HepG2 (cell line): Measurements from ENCODE around the gene ATP5PF. TPM values are rescaled to one million over a fixed set of nuclear protein-coding genes. Genes with fewer than 3 reads are reported as not detected.

Experiments
- ATAC-seq: fragments of 200-7000 bp; cut with Tn5 transposase; 3 replicates; pipeline ENCODE4 v1.9.1; 2020; ENCODE audit warnings: mild to moderate bottlenecking, moderate library complexity
- BruUV-seq: library from RNA; stranded (reverse); fragments of 400-500 nt; replicated peaks from 2 replicates; lab custom pipeline; 2021; lab: Mats Ljungman, UMichigan
- CTCF ChIA-PET: fragments of 300-600 bp; formaldehyde crosslinking; extraction: SDS; loops from one replicate; lab custom pipeline; 2021; ENCODE audit warnings: low total read pairs, inconsistent platforms, low intra/inter-chr PET ratio; lab: Yijun Ruan, JAX
- POLR2A ChIA-PET: fragments of 350-600 bp; sonication (Branson Sonifier 250); formaldehyde crosslinking; loops from one replicate; lab custom pipeline; 2020; ENCODE audit warnings: antibody characterized with exemption, inconsistent platforms; lab: Yijun Ruan, JAX
- DNase-seq: peaks from one replicate; pipeline ENCODE4 v3.0.0-alpha.2; 2015; ENCODE audit warnings: low spot score
- FAIRE-seq: peaks from 3 replicates; lab custom pipeline; 2011; peaks lifted over from hg19 to GRCh38; lab: Jason Lieb, UNC
- H2AFZ ChIP-seq: one replicate; pipeline ENCODE4 v1.6.1; 2011; ENCODE audit warnings: low read length, inconsistent platforms
- H3K27ac ChIP-seq: fragments of 300-600 bp; 3 replicates; pipeline ENCODE4 v1.8.0; 2011; ENCODE audit warnings: mixed run types, mild to moderate bottlenecking, mixed read lengths, low read length, inconsistent platforms; ENCODE audit not compliant: insufficient read depth; ENCODE audit errors: extremely low read length
- H3K27me3 ChIP-seq, 2 experiments: fragments of 200-600 bp in 1 of 2; 2 replicates in 1 of 2; 3 replicates in 1 of 2; pipeline versions ENCODE4 v1.6.0 to v1.8.0; 2011; ENCODE audit warnings: low read length in 2 of 2, mild to moderate bottlenecking in 2 of 2, moderate library complexity in 2 of 2, inconsistent platforms in 1 of 2; ENCODE audit not compliant: insufficient read depth in 2 of 2, control insufficient read depth in 1 of 2
- H3K36me3 ChIP-seq, 2 experiments: fragments of 200-600 bp in 1 of 2; replicated peaks in 1 of 2; 2 replicates in 1 of 2; 3 replicates in 1 of 2; pipeline versions ENCODE4 v1.5.1 to v1.8.0; 2011; ENCODE audit warnings: low read length in 2 of 2, inconsistent platforms in 1 of 2; ENCODE audit not compliant: insufficient read depth in 2 of 2, control insufficient read depth in 1 of 2
- H3K4me1 ChIP-seq: 2 replicates; pipeline ENCODE4 v1.5.1; 2012; ENCODE audit warnings: low read length, inconsistent platforms; ENCODE audit not compliant: insufficient read depth
- H3K4me2 ChIP-seq: 2 replicates; pipeline ENCODE4 v1.6.0; 2011; ENCODE audit warnings: low read depth, low read length, inconsistent platforms
- H3K4me3 ChIP-seq, 3 experiments: fragments of 200-600 bp in 1 of 3; sonication (generic), shearing (Covaris generic) in 1 of 3; replicated peaks in 1 of 3; 2 replicates each; pipeline ENCODE4 v1.5.1; 2011 to 2016; ENCODE audit warnings: low read length in 3 of 3, inconsistent platforms in 2 of 3, low read depth in 2 of 3, mild to moderate bottlenecking in 2 of 3, control low read depth in 1 of 3, mixed read lengths in 1 of 3; ENCODE audit not compliant: insufficient read depth in 1 of 3
- H3K79me2 ChIP-seq: one replicate; pipeline ENCODE4 v1.6.1; 2011; ENCODE audit warnings: low read length, inconsistent platforms; ENCODE audit not compliant: insufficient read depth
- H3K9ac ChIP-seq: 2 replicates; pipeline ENCODE4 v1.6.0; 2011; ENCODE audit warnings: mild to moderate bottlenecking, low read depth, low read length, inconsistent platforms; ENCODE audit not compliant: insufficient read depth
- H3K9me3 ChIP-seq: 2 replicates; pipeline ENCODE4 v1.5.1; 2012; ENCODE audit warnings: mild to moderate bottlenecking, low read length
- H4K20me1 ChIP-seq: 2 replicates; pipeline ENCODE4 v1.6.0; 2011; ENCODE audit warnings: inconsistent platforms, mild to moderate bottlenecking, low read length, moderate library complexity; ENCODE audit not compliant: insufficient read depth
- BCL3 ChIP-seq: sonication (generic); formaldehyde crosslinking; IDR thresholded peaks from 2 replicates; pipeline ENCODE4 v1.5.1; 2020; ENCODE audit warnings: mild to moderate bottlenecking, missing genetic modification reagents, moderate library complexity
- BCL6 ChIP-seq: IDR thresholded peaks from 2 replicates; pipeline ENCODE4 v1.6.1; 2016; ENCODE audit warnings: missing genetic modification reagents, missing compliant biosample characterization
- E2F5 ChIP-seq: sonication (generic); formaldehyde crosslinking; conservative IDR thresholded peaks from 2 replicates; pipeline ENCODE4 v1.4.0; 2020; ENCODE audit warnings: missing genetic modification reagents
- FOSL1 ChIP-seq: sonication (generic); formaldehyde crosslinking; IDR thresholded peaks from 2 replicates; pipeline ENCODE4 v1.9.0; 2021; ENCODE audit warnings: missing genetic modification reagents, borderline replicate concordance
- ISL2 ChIP-seq: sonication (generic); formaldehyde crosslinking; IDR thresholded peaks from 2 replicates; pipeline ENCODE4 v1.5.0; 2020; ENCODE audit warnings: missing genetic modification reagents
- SUZ12 ChIP-seq: fragments of 150-350 bp; IDR thresholded peaks from 2 replicates; pipeline ENCODE4 v1.6.1; 2014; ENCODE audit warnings: low read depth, low read length
- XBP1 ChIP-seq: sonication (generic); formaldehyde crosslinking; IDR thresholded peaks from 2 replicates; pipeline ENCODE4 v1.5.0; 2020; ENCODE audit warnings: missing genetic modification reagents
- ZBTB7A ChIP-seq: sonication (generic); formaldehyde crosslinking; IDR thresholded peaks from 2 replicates; pipeline ENCODE4 v1.8.0; 2022; ENCODE audit warnings: mild to moderate bottlenecking, missing genetic modification reagents
- ZNF629 ChIP-seq: sonication (generic); formaldehyde crosslinking; conservative IDR thresholded peaks from 2 replicates; pipeline ENCODE4 v1.5.0; 2020; ENCODE audit warnings: missing genetic modification reagents
- ZNF75D ChIP-seq: sonication (generic); formaldehyde crosslinking; IDR thresholded peaks from 2 replicates; pipeline ENCODE4 v1.8.1; 2023; ENCODE audit warnings: missing genetic modification reagents, mild to moderate bottlenecking, borderline replicate concordance
- WGBS: methylation state at CpG from one replicate; pipeline ENCODE4 v1.1.6; 2017; ENCODE audit warnings: low lambda C conversion rate; 5-methylcytosine and 5-hydroxymethylcytosine counted together
- in situ Hi-C: cut with HindIII; loops from 2 replicates; pipeline ENCODE4 v1.10.0; 2017; ENCODE audit warnings: low pct_unique_long_range_greater_than_20kb; ENCODE audit not compliant: extremely low pct_ligation_motif_present
- intact Hi-C: fragments of 100-400 bp; cut with micrococcal nuclease; formaldehyde crosslinking; loops from one replicate; pipeline ENCODE4 v1.10.0; 2022; ENCODE audit not compliant: unreplicated experiment
- polyA plus RNA-seq, 8 experiments: library from polyadenylated mRNA; depleted of rRNA in 3 of 8; stranded (reverse) in 7 of 8; unstranded in 1 of 8; fragments of >200 nt; fragmentation: Illumina TruSeq in 4 of 8; extraction: Trizol in 4 of 8; gene quantifications; 2 replicates each; pipeline versions ENCODE4 v1.2.1 to v1.2.3, GENCODE V29; 2011 to 2016; ENCODE audit warnings: low read depth in 4 of 8, missing spikeins in 1 of 8, mixed read lengths in 1 of 8; ENCODE audit not compliant: insufficient read depth in 1 of 8
- total RNA-seq, 5 experiments: library from RNA; depleted of rRNA; stranded (reverse); fragments of >200 nt; fragmentation: Illumina TruSeq; extraction: Trizol; gene quantifications; 2 replicates each; pipeline ENCODE4 v1.2.3, GENCODE V29; 2016; ENCODE audit warnings: low read depth in 1 of 5
- TF ChIP-seq, protein P1 (sequence below): sonication (generic); formaldehyde crosslinking; IDR thresholded peaks from 2 replicates; pipeline ENCODE4 v1.4.0; 2020; ENCODE audit warnings: missing genetic modification reagents, mild to moderate bottlenecking, borderline replicate concordance
- TF ChIP-seq, protein P2 (sequence below): sonication (generic); formaldehyde crosslinking; IDR thresholded peaks from 2 replicates; pipeline ENCODE4 v1.4.0; 2020; ENCODE audit warnings: mild to moderate bottlenecking, missing genetic modification reagents
- TF ChIP-seq, protein P3 (sequence below): sonication (generic); formaldehyde crosslinking; IDR thresholded peaks from 2 replicates; pipeline ENCODE4 v1.4.0; 2020; ENCODE audit warnings: missing genetic modification reagents, borderline replicate concordance

The ATP5PF gene
- total and polyA plus RNA-seq, 2 of the 13 experiments (the other 11 are each of a cell fraction or from before 2014, with no cell fraction given), result 131 to 157 TPM

GRCh38 chr21:25756190-25756932, 21.7 kb upstream of the ATP5PF start:
- FAIRE-seq, result no peak
- Histone ChIP-seq H3K4me2 (no peak overlapping the region), H3K9me3 (no peaks in the 10 kb centered on the region), H2AFZ (no peak overlapping the region), H3K9ac (no peak overlapping the region), H3K36me3 (peaks cover 7 to 53% of the 10 kb centered on the region in 2 experiments), H3K4me3 (no peak overlapping the region), H3K27ac (no peak overlapping the region), H3K79me2 (no peaks in the 10 kb centered on the region), H4K20me1 (no peaks in the 10 kb centered on the region), H3K27me3 (no peaks in the 10 kb centered on the region), H3K4me1 (no peaks in the 10 kb centered on the region)
- no peak for ATAC-seq
- in situ Hi-C loops, result no loop called here
- 86% methylated on average over 6 of the region's 6 CpGs for WGBS
- no TSS peak for BruUV-seq
- no peak for TF ChIP-seq SUZ12
- no peak for TF ChIP-seq E2F5
- TF ChIP-seq XBP1 (CRISPR knock-in tag), result no peak
- no peak for TF ChIP-seq ZNF629 (CRISPR knock-in tag)
- no peak for TF ChIP-seq ZNF75D (CRISPR knock-in tag)
- TF ChIP-seq, protein P1, sequence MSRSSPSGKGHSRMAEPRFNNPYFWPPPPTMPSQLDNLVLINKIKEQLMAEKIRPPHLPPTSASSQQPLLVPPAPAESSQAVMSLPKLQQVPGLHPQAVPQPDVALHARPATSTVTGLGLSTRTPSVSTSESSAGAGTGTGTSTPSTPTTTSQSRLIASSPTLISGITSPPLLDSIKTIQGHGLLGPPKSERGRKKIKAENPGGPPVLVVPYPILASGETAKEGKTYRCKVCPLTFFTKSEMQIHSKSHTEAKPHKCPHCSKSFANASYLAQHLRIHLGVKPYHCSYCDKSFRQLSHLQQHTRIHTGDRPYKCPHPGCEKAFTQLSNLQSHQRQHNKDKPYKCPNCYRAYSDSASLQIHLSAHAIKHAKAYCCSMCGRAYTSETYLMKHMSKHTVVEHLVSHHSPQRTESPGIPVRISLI (CRISPR knock-in tag), result no peak
- no peak for TF ChIP-seq ZBTB7A (CRISPR knock-in tag)
- TF ChIP-seq, protein P2, sequence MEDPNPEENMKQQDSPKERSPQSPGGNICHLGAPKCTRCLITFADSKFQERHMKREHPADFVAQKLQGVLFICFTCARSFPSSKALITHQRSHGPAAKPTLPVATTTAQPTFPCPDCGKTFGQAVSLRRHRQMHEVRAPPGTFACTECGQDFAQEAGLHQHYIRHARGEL (CRISPR knock-in tag), result no peak
- no peak for TF ChIP-seq FOSL1 (CRISPR knock-in tag)
- no peak for TF ChIP-seq BCL6
- TF ChIP-seq ISL2 (CRISPR knock-in tag), result no peak
- no peak for TF ChIP-seq BCL3 (CRISPR knock-in tag)
- TF ChIP-seq, protein P3, sequence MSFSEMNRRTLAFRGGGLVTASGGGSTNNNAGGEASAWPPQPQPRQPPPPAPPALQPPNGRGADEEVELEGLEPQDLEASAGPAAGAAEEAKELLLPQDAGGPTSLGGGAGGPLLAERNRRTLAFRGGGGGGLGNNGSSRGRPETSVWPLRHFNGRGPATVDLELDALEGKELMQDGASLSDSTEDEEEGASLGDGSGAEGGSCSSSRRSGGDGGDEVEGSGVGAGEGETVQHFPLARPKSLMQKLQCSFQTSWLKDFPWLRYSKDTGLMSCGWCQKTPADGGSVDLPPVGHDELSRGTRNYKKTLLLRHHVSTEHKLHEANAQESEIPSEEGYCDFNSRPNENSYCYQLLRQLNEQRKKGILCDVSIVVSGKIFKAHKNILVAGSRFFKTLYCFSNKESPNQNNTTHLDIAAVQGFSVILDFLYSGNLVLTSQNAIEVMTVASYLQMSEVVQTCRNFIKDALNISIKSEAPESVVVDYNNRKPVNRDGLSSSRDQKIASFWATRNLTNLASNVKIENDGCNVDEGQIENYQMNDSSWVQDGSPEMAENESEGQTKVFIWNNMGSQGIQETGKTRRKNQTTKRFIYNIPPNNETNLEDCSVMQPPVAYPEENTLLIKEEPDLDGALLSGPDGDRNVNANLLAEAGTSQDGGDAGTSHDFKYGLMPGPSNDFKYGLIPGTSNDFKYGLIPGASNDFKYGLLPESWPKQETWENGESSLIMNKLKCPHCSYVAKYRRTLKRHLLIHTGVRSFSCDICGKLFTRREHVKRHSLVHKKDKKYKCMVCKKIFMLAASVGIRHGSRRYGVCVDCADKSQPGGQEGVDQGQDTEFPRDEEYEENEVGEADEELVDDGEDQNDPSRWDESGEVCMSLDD, result no peak
- ChIA-PET POLR2A (no interaction called here), CTCF (no interaction called here)
- intact Hi-C loops, result no loop called here
- no peak for DNase-seq
